Activated T-cell treated with anti-CD3 and anti-CD28 coated beads for 48 hours (primary cell): ENCODE data around the gene HESX1.

ENCODE experiments used
- DNase-seq: peaks from one replicate; pipeline ENCODE4 v3.0.0-alpha.2; 2020; ENCODE audit warnings: low read depth

HESX1 gene

DNA sequence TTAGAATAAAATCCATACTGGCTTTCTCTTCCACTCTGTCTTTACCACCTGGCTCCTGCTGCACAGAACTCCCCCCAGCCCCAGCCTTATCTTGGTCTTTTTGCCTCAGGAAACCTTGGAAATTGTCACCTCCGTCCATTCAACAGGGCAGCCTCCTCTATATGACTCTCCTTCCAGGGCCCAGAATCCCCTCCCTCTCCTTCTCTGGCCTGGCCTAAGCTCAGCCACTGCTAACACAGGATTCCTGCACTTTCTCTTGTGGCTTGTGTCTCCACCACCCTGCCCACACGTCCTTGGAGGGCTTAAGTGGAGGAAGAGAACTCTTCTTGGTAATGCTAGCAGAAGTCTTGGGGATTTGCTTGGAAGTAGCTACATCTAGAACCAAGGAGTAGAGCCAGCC, 33.1 kb downstream of the HESX1 start:
- no peak for DNase-seq

DNA sequence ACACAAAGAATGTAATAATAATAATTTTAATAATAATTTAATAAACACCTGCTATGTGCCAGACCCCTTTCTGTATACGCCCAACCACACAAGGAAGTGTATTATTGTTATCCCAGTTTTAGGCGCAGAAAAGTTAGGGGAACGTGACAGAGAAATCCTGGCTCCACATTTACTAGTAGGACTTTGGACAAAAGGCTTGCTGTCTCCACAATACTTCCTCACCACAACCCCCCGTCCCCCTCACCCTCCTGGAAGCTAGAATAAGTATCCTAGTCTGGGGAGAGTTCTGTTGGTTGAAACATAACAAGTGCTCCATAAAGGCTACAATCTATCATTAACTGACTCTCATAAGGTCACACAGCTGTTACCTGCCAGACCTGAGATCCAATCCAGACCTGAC, 34.1 kb downstream of the HESX1 start:
- no peak for DNase-seq

- peak; percentile 63 for DNase-seq
Observed at GRCh38 chr3:57164657-57165573, 34.9 kb downstream of the HESX1 start, which contains the start of gene IL17RD. TSS of gene IL17RD (minus strand) at chr3:57165353. CDS start at chr3:57165286, 67 bp downstream.

- DNase-seq, result peak; percentile 10
Observed at GRCh38 chr3:57164217-57164656, 35.5 kb downstream of the HESX1 start.

DNA sequence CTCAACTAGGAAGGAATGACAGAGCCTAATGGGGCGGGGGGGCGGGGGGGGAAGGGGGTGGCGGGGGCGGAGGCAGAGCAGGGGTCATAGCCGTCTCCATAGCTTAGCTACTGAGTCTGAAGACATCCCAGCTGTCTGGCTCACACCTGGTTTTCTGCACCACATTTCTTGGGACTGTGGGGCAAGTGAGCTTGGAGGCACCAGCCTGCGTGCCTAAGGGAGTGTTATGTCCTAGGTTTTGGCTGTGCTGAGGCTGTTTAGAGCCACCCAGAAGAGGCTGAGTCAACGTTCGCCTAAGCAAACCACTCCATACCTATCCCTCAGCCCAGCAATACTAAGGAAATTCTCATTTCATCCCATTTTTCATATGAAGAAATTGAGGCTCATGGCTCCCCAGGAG, 36.0 kb downstream of the HESX1 start:
- DNase-seq, result no peak

DNA sequence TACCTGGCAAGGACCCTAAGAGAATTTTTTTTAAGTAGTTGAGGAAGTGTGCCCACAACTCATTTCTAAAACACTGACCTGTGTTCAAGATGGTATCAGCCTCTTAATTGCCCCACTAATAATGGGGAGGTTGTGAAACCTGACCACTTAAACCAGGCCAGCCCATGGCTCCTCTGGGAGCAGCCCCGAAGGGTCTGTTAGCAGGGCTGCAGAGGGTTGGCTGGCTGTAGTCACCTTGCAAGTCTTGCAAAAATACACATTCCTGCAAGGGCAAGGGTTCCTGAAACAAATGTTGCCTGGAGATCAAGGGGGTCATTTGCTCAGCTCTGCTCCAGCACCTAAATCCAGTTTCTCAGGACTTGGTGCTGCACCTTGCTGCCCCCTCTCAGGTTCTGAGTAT, 37.9 kb downstream of the HESX1 start:
- DNase-seq, result no peak

GRCh38 chr3:57160765-57161538, 38.8 kb downstream of the HESX1 start:
- DNase-seq, result no peak

DNA sequence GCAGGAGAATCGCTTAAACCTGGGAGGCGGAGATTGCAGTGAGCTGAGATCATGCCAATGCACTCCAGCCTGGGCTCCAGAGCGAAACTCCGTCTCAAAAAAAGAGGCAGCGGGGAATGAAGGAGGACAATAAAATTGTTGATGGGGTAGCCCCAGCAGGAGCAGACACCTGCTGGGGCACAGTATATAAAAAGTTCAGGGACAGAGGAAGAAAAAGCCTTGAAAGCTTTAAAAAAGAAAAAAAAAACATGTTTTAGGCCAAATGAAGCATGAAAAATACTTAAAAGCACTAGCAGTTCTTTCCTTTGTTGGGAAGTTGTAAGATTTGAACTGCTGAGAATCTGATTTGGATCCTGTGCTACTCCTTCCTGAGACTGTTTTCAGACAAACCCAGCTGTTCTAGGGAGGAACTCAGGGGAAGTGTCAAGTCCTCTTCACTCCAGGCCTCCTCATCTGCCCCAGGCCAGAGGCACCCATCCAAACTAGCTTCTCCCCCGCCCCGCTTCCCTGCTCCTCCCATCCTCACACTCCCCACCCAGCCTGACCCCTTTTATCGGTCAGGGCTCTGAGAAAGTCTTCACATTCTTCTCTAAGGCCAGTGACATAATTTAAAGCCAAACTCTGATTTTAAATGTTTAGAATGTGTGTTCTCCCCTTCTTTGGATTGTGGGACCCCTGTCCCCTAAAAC, 39.6 kb downstream of the HESX1 start:
- no peak for DNase-seq

- DNase-seq, result no peak
Observed at GRCh38 chr3:57158813-57159738, 40.7 kb downstream of the HESX1 start.

DNA sequence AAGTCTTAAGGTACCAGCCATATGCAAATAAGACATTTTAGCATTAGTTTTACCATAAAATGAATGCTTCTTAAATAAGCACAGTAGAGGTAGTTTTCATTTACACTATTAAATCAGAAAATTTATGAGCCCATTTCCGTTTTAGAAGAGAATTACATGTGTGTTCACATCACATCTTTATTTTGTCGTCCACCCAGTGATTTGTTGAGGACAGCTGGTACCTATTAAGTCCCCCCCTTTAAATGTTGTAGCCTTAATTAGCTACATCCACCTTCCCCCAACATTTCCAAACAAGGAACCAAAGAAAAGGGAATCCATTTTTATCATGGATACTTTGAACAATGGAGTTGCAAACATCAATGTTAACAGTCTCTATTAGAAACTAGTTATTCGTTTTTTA, 41.5 kb downstream of the HESX1 start:
- DNase-seq, result no peak

DNA sequence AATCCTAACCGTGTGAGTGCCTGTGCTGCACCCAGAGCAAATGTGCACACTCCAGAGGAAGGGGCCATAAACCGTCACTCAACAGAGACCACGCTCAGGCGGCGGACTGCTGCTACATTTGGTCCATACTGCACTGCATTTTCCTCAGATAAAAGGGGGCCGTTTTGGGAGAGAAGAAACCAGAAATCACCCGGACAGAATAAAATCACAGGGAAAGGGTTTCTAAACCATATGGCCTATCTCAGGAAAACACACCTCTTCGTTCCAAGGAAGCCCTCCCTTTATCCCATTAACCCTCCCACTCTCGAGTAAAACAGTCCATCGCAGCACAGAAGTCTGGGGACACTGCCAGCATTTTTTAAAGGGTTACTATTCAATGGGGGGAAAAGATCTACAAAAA, 42.2 kb downstream of the HESX1 start:
- no peak for DNase-seq

DNA sequence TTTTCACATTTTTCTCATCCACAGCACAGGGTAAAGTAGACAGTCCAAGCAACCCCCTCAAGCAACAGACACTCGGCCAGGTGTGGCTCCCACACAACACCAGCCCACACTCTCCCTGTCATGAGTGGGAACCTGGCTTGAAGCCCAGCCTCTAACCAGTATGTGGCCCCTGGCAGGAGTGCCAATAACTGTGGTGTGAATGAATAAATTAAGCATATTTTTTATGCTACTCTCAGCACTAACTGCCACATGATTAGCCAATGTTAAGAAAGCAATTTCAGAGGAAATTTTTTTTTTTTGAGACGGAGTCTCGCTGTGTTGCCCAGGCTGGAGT, 44.5 kb downstream of the HESX1 start:
- no peak for DNase-seq

GRCh38 chr3:57154470-57155309, 45.1 kb downstream of the HESX1 start:
- DNase-seq, result no peak

DNA sequence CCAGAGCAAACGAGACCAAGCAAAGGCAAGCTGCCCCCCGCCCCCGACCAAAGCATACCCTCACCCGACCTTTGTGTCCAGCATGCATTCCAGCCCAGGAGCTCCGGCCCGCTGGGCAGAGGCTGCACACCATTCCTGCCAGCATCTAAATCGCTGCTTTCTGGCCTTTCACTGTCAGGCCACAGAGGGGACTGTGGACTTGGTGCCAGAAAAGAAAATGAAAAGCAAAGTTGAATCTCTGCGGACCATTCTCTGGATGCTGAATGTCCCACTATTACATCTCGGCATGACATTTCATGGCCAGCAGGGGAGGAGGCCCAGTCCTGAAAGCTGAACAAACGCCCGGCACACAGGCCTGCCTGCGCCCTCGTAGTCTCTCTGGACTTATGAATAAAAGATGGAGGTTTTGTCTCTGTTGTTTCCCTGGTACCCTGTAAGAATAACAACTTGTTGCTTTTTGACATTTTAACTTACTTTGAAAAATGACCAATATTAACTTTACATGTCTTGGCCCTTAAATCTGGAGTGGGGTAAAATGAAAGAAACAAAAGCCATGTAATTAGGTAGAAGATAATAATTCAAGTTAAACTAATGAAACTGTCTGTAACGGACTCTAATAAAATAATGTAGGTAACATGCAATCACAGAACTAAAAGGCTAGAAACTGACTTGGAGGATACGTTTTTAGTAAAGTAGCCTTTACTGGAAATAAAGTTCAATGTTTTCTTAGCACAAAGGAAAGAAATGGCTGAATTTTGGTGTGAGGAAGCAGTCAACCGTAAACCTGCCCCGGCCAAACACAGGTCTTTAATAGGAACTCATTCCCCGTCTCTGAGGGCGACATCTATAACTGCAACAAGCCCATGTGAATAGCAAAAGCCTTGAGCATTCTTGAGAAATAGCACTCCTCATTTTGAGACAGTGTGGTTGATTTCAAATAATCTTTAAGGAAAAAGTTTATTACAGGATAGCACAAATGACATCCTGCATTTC, 47.3 kb downstream of the HESX1 start:
- DNase-seq, result no peak

DNA sequence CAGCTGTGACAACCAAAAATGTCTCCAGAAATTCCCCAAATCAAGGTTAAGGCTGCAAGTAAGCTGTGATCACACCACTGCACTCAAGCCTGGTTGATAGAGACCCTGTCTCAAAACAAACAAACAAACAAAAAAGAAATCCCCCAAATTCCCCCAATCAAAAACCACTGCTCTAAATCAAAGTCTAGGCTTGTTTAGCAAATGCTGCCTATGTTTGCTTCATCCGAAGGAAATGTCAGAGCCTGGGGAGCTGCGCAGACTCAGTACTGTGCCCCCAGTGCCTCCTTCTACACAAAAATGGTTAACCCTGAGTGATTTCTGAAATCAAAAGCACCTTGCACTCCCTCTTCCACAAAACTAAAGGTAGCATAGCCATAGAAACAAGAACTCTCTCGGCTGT, 48.0 kb downstream of the HESX1 start:
- DNase-seq, result no peak

- DNase-seq, result no peak
Observed at GRCh38 chr3:57151021-57151449, 48.7 kb downstream of the HESX1 start.

DNA sequence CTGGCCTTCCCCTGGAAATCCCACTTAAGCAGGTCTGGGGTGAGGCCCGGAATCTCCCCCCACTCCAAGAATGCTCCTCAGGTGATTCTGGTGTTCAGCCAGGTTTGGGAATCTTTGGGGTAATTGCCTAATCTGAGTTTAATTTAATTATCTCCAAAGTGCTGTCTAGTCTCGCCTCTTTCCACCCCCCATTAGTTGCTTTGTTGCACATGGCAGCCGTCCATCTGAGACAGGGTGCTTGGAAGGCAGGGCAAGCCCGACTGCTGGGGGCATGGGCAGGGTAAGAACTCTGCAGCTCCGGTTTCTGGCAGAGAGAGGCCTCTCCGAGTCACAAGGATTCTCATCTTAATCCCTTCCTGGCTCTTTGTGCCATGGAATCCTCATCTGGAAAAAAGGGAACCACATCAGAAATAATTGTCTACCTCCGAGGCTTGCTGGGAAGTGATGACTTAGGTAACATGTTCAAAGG, 49.6 kb downstream of the HESX1 start:
- no peak for DNase-seq
